Measurements from ENCODE around the gene GSC.
"Not testable (repeated sequence)": the region's sequence is repeated elsewhere in the genome, so short reads cannot be mapped to it uniquely, and the experiment has no call there.

Gene GSC

GRCh38 chr14:94769391-94770250, at the start of gene GSC:
GSC (minus strand) TSS chr14:94770113; CDS start chr14:94770015, 98 bp downstream.
- ATAC-seq (peak; percentile 32), DNase-seq (peak; percentile 29)

- ATAC-seq, result no peak
- no peak for DNase-seq
Measured at GRCh38 chr14:94819531-94819930, 49.6 kb upstream of the GSC start.

- DNase-seq (no peak), ATAC-seq (no peak)
Measured at GRCh38 chr14:94816113-94816512, 46.2 kb upstream of the GSC start.

- ATAC-seq (no peak), DNase-seq (no peak)
Measured at GRCh38 chr14:94805680-94806288, 35.9 kb upstream of the GSC start.

GRCh38 chr14:94801225-94801624, 31.3 kb upstream of the GSC start:
- no peak for ATAC-seq

GRCh38 chr14:94800764-94801163, 30.9 kb upstream of the GSC start:
- ATAC-seq, DNase-seq: not testable (repeated sequence)

More at GRCh38 chr14:94801225-94801624, 31.3 kb upstream of the GSC start:
- no peak for DNase-seq

- no peak for ATAC-seq
- no peak for DNase-seq
Measured at GRCh38 chr14:94797887-94798286, 28.0 kb upstream of the GSC start.

- DNase-seq (no peak), ATAC-seq (no peak)
Measured at GRCh38 chr14:94796278-94796677, 26.4 kb upstream of the GSC start.

- ATAC-seq (no peak), DNase-seq (no peak)
Measured at GRCh38 chr14:94795372-94795771, 25.5 kb upstream of the GSC start.

- no peak for DNase-seq
- no peak for ATAC-seq
Measured at GRCh38 chr14:94793901-94794300, 24.0 kb upstream of the GSC start.

- DNase-seq, result no peak
- ATAC-seq, result no peak
Measured at GRCh38 chr14:94787655-94788054, 17.7 kb upstream of the GSC start.

GRCh38 chr14:94787092-94787491, 17.2 kb upstream of the GSC start:
- DNase-seq (no peak), ATAC-seq (no peak)

GRCh38 chr14:94780536-94781399, 10.9 kb upstream of the GSC start:
- ATAC-seq, result no peak
- no peak for DNase-seq

- ATAC-seq (no peak), DNase-seq (no peak)
Measured at GRCh38 chr14:94779713-94780112, 9.8 kb upstream of the GSC start.

- DNase-seq, result no peak
- ATAC-seq, result no peak
Measured at GRCh38 chr14:94775871-94776210, 5.9 kb upstream of the GSC start.

- no peak for ATAC-seq
Measured at GRCh38 chr14:94775091-94775870, 5.4 kb upstream of the GSC start.

GRCh38 chr14:94774344-94775090, 4.6 kb upstream of the GSC start:
- DNase-seq, result no peak
- no peak for ATAC-seq

More at GRCh38 chr14:94775091-94775870, 5.4 kb upstream of the GSC start:
- DNase-seq, result no peak

GRCh38 chr14:94773655-94774343, 3.9 kb upstream of the GSC start:
- no peak for DNase-seq
- no peak for ATAC-seq

GRCh38 chr14:94773061-94773648, 3.2 kb upstream of the GSC start:
- no peak for ATAC-seq
- DNase-seq, result no peak

- ATAC-seq (no peak), DNase-seq (no peak)
Measured at GRCh38 chr14:94772548-94772947, 2.6 kb upstream of the GSC start.
